ENCODE data around the gene MDFIC2.

DNA sequence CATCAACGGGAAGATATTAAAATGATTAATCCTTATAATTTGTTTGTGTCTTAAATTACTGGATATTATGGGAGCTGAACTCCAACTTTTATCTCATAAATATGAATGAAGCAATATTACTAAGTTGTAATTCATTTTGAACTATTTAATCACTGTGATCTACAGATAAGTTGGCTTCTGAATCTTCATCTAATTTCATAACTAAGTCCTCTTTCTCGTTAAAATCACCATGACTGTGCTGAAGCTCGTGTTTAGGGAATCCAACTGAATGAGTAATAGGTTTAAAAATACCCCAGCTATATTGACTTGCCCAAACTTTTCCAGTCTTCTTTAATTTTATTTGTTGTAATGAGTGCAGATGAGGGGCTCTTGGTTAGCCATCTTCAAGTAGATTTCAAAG lies 14.1 kb downstream of the MDFIC2 start:
- TF ChIP-seq, protein P1, sequence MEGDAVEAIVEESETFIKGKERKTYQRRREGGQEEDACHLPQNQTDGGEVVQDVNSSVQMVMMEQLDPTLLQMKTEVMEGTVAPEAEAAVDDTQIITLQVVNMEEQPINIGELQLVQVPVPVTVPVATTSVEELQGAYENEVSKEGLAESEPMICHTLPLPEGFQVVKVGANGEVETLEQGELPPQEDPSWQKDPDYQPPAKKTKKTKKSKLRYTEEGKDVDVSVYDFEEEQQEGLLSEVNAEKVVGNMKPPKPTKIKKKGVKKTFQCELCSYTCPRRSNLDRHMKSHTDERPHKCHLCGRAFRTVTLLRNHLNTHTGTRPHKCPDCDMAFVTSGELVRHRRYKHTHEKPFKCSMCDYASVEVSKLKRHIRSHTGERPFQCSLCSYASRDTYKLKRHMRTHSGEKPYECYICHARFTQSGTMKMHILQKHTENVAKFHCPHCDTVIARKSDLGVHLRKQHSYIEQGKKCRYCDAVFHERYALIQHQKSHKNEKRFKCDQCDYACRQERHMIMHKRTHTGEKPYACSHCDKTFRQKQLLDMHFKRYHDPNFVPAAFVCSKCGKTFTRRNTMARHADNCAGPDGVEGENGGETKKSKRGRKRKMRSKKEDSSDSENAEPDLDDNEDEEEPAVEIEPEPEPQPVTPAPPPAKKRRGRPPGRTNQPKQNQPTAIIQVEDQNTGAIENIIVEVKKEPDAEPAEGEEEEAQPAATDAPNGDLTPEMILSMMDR (IDR thresholded peaks at IDR 0.05; ENCODE audit: low read length) = no peak
- no peak for TF ChIP-seq EZH2 (IDR thresholded peaks at IDR 0.05; ENCODE audit: borderline replicate concordance, low read length)
